NCI-H2196 treated with DMSO at 0.1 percent for 48 hours (cell line): Measurements from ENCODE around the gene DSTYK.
"Not testable (repeated sequence)": the region's sequence is repeated elsewhere in the genome, so short reads cannot be mapped to it uniquely, and the experiment has no call there.

ENCODE experiments used
- DNase-seq: peaks from one replicate; lab custom pipeline; 2025; ENCODE audit not compliant: unreplicated experiment; lab: John Stamatoyannopoulos, UW

Gene DSTYK

GRCh38 chr1:205243350-205244191 lies 32.1 kb upstream of the DSTYK start:
- DNase-seq: no peak

- DNase-seq: no peak
Observed at GRCh38 chr1:205241366-205242030, 30.0 kb upstream of the DSTYK start.

GRCh38 chr1:205240569-205240968 lies 29.1 kb upstream of the DSTYK start:
- DNase-seq: no peak

GRCh38 chr1:205240118-205240517 lies 28.6 kb upstream of the DSTYK start:
- no peak for DNase-seq

- no peak for DNase-seq
Observed at GRCh38 chr1:205239078-205239477, 27.6 kb upstream of the DSTYK start.

GRCh38 chr1:205237526-205238484 lies 26.3 kb upstream of the DSTYK start:
- DNase-seq: no peak

- DNase-seq: no peak
Observed at GRCh38 chr1:205236951-205237475, 25.5 kb upstream of the DSTYK start.

- no peak for DNase-seq
Observed at GRCh38 chr1:205236526-205236925, 25.0 kb upstream of the DSTYK start.

GRCh38 chr1:205235951-205236350 lies 24.4 kb upstream of the DSTYK start:
- DNase-seq: no peak

GRCh38 chr1:205233986-205234385 lies 22.5 kb upstream of the DSTYK start:
- DNase-seq: not testable (repeated sequence)

GRCh38 chr1:205232945-205233397 lies 21.5 kb upstream of the DSTYK start:
- no peak for DNase-seq

- no peak for DNase-seq
Observed at GRCh38 chr1:205232127-205232820, 20.8 kb upstream of the DSTYK start.

- no peak for DNase-seq
Observed at GRCh38 chr1:205230982-205231381, 19.5 kb upstream of the DSTYK start.

GRCh38 chr1:205229916-205230700 lies 18.6 kb upstream of the DSTYK start:
- DNase-seq: no peak

- peak; percentile 92 for DNase-seq
Observed at GRCh38 chr1:205229399-205229871, 17.9 kb upstream of the DSTYK start.

GRCh38 chr1:205228093-205228521 lies 16.6 kb upstream of the DSTYK start:
- no peak for DNase-seq

GRCh38 chr1:205227584-205228013 lies 16.1 kb upstream of the DSTYK start, which contains the start of gene TMCC2:
TSS of gene TMCC2 (plus strand) at chr1:205227946. CDS start at chr1:205228565, 619 bp downstream.
- DNase-seq: peak; percentile 86

GRCh38 chr1:205226868-205227583 lies 15.5 kb upstream of the DSTYK start:
- DNase-seq: no peak
